T-helper 2 cell treated with Interferon-gamma antibody and Interleukin-4, amounts not matched to agents 5 μg/mL and 100 μg/mL, for 36 hours (primary cell): ENCODE measurements around the gene FTSJ3.
"Not testable (repeated sequence)": the region's sequence is repeated elsewhere in the genome, so short reads cannot be mapped to it uniquely, and the experiment has no call there.

ENCODE experiments used
- DNase-seq: peaks from one replicate; pipeline ENCODE4 v3.0.0; 2021; ENCODE audit warnings: low spot score
- H3K27ac Mint-ChIP-seq: one replicate; pipeline ENCODE4 v1.8.0; 2021; ENCODE audit warnings: mild to moderate bottlenecking, mixed read lengths
- H3K27me3 Mint-ChIP-seq: one replicate; pipeline ENCODE4 v1.8.0; 2021; ENCODE audit warnings: low read depth, mixed read lengths
- H3K36me3 Mint-ChIP-seq: one replicate; pipeline ENCODE4 v1.8.0; 2021; ENCODE audit warnings: low read depth, mixed read lengths
- H3K4me1 Mint-ChIP-seq: one replicate; pipeline ENCODE4 v1.8.0; 2021; ENCODE audit warnings: low read depth, mixed read lengths
- H3K4me3 Mint-ChIP-seq: one replicate; pipeline ENCODE4 v1.8.0; 2022; ENCODE audit warnings: mild to moderate bottlenecking, moderate library complexity, mixed read lengths
- H3K9me3 Mint-ChIP-seq: one replicate; pipeline ENCODE4 v1.8.0; 2021; ENCODE audit warnings: mixed read lengths

Gene FTSJ3

DNA sequence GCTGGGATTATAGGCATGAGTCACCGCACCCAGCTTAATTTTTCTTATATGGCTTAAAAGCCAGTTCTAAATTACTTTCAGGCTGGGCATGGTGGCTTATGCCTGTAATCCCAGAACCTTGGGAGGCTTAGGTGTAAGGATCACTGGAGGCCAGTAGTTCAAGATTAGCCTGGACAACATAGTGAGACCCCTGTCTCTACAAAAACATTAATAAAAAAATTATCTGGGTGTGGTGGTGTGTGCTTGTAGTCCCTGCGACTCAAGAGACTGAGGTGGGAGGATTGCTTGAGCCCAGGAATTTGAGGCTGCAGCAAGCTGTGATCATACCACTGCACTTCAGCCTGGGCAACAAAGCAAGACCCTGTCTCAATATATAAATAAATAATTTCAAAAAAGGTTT lies 25.8 kb upstream of the FTSJ3 start:
- H3K27me3 Mint-ChIP-seq = peaks cover 16% of the 10 kb centered on the region
- no peak overlapping the region for H3K4me3 Mint-ChIP-seq
- peaks cover under 1% of the 10 kb centered on the region for H3K9me3 Mint-ChIP-seq
- H3K27ac Mint-ChIP-seq = no peak overlapping the region
- H3K4me1 Mint-ChIP-seq = peaks cover 11% of the 10 kb centered on the region
- H3K36me3 Mint-ChIP-seq = peaks cover 3% of the 10 kb centered on the region
- DNase-seq = no peak

GRCh38 chr17:63850401-63850800 lies 22.9 kb upstream of the FTSJ3 start:
- H3K27me3 Mint-ChIP-seq = peaks cover 12% of the 10 kb centered on the region
- no peak overlapping the region for H3K4me3 Mint-ChIP-seq
- H3K9me3 Mint-ChIP-seq = peaks cover 7% of the 10 kb centered on the region
- DNase-seq = no peak
- H3K4me1 Mint-ChIP-seq = peaks cover 19% of the 10 kb centered on the region
- H3K27ac Mint-ChIP-seq = no peak overlapping the region
- peaks cover 8% of the 10 kb centered on the region for H3K36me3 Mint-ChIP-seq

GRCh38 chr17:63848834-63849689 lies 21.6 kb upstream of the FTSJ3 start:
- peak overlapping the region; percentile 78 for H3K4me3 Mint-ChIP-seq
- peaks cover 26% of the 10 kb centered on the region for H3K4me1 Mint-ChIP-seq
- H3K27ac Mint-ChIP-seq = peak overlapping the region; percentile 95
- H3K9me3 Mint-ChIP-seq = peaks cover 7% of the 10 kb centered on the region
- H3K36me3 Mint-ChIP-seq = peaks cover 8% of the 10 kb centered on the region
- DNase-seq = peak; percentile 95
- H3K27me3 Mint-ChIP-seq = peaks cover 12% of the 10 kb centered on the region

DNA sequence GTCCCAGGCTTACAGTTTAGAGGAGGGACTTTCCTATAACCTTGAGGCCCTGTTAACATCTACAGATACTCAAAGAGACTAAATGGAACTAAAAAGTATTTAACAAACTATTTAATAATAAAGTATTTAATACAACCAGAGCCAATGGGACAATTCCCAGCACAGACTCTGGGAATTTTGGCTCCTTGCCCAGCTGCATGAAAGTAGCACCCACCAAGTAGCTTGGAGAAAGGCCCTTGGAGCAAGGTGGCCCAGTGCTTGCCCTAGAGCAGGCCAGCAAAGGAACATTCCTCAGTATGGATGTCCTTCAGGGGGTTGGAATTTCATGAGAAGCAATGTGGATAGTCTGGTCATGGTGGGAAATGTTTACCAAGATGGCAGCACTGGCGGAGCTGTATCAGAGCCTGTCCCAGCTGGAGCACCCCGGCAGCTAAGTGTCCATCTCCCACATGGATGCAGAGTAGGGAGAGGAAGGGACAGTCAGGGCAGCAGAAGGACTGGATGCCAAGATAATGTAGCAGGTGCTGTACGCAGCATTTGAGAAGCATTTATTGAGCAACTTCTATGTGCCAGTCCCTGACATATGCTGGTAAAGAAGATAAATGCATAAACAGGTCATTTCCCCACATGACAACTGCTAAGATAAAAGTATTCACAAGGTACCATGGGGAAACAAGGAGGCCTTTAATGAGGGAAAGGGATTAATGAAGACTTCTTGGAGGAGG lies 20.2 kb upstream of the FTSJ3 start:
- no peak for DNase-seq
- Mint-ChIP-seq H3K27ac (peak overlapping the region; percentile 75), H3K4me3 (peak overlapping the region; percentile 54), H3K4me1 (peaks cover 33% of the 10 kb centered on the region), H3K9me3 (peaks cover 7% of the 10 kb centered on the region), H3K27me3 (peaks cover 12% of the 10 kb centered on the region), H3K36me3 (peaks cover 8% of the 10 kb centered on the region)

- H3K4me3 Mint-ChIP-seq = no peak overlapping the region
Measured at GRCh38 chr17:63845509-63845908, 18.0 kb upstream of the FTSJ3 start.

GRCh38 chr17:63843910-63844677 lies 16.6 kb upstream of the FTSJ3 start:
- no peaks in the 10 kb centered on the region for H3K27me3 Mint-ChIP-seq
- H3K4me1 Mint-ChIP-seq = peaks cover 43% of the 10 kb centered on the region
- H3K4me3 Mint-ChIP-seq = peak overlapping the region; percentile 87
- peaks cover 7% of the 10 kb centered on the region for H3K9me3 Mint-ChIP-seq
- H3K27ac Mint-ChIP-seq = peak overlapping the region; percentile 92
- DNase-seq = no peak
- peaks cover 15% of the 10 kb centered on the region for H3K36me3 Mint-ChIP-seq

More at GRCh38 chr17:63845509-63845908, 18.0 kb upstream of the FTSJ3 start:
- Mint-ChIP-seq H3K9me3 (peaks cover 7% of the 10 kb centered on the region), H3K27me3 (peaks cover 2% of the 10 kb centered on the region), H3K4me1 (peaks cover 41% of the 10 kb centered on the region), H3K27ac (no peak overlapping the region), H3K36me3 (peaks cover 12% of the 10 kb centered on the region)
- no peak for DNase-seq

DNA sequence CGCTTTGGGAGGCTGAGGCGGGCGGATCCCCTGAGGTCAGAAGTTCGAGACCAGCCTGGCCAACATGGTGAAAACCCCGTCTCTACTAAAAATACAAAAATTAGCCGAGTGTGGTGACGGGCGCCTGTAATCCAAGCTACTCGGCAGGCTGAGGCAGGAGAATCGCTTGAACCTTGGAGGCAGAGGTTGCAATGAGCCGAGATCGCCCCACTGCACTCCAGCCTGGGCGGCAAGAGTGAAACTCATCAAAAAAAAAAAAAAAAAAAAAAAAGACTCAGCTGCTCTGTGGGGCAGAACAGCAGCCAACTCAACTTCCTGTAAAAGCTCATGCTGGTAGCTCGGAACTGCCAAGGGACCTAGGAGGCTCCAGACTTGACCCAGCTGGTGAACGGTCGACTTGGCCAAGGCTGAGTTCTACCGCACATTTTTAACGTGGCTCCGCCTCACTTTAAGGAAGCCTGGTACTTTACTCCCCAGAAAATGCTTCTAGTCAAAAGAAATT lies 16.0 kb upstream of the FTSJ3 start:
- H3K36me3 Mint-ChIP-seq = peaks cover 13% of the 10 kb centered on the region
- H3K9me3 Mint-ChIP-seq, H3K27me3 Mint-ChIP-seq: not testable (repeated sequence)
- H3K27ac Mint-ChIP-seq = peak overlapping the region; percentile 92
- peak overlapping the region; percentile 87 for H3K4me3 Mint-ChIP-seq
- peaks cover 41% of the 10 kb centered on the region for H3K4me1 Mint-ChIP-seq
- DNase-seq = peak; percentile 19

DNA sequence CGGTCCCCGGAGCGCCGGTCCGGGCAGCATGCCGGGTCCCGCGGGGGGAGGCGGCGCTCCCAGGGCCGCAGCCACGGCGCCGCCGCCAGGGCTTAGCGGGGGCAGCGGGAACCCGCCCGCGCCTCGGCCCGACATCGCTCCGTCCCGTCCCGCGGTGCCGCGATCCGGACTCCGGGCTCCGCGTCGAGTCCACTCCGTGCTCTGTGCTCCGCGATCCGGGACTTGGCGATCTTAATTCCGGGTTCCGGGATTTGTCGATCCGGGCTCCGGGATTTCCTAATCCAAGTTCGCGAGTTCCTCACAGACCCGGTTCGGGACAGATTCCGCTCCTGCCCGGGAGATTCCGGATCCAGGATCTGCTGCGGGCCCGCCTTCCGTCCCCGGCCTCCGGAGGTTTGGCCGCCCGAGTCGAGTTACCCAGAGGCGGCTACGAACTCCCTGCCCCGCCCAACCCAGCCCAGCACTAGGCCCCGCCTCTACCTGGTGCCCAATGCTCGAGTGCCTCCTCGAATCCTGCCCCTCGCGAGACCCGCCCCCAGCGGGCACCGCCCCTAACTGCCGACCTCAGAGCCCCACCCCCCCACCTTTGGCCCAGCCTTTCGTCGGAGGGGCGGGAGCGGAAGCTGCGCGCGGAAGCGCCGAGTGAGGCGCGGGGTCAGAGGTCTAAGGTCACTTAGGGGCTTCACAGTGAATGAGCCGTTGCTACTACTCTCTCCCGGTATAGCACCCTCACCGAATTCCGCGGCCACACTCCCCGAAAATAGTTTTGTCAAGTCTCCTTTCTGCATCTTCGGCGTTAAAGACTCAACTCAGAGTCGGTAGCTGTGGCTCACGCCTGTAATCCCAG lies 15.3 kb upstream of the FTSJ3 start, which contains the start of gene SMARCD2:
Gene SMARCD2 (minus strand): TSS at position 146 of the 847 bp plus-strand sequence. CDS start 11 bp downstream, at position 135.
- H3K4me3 Mint-ChIP-seq = peak within 1 kb of the TSS; percentile 98
- no peaks in the 10 kb centered on the region for H3K27me3 Mint-ChIP-seq
- peaks cover under 1% of the 10 kb centered on the region for H3K9me3 Mint-ChIP-seq
- peak; percentile 96 for DNase-seq
- peak within 1 kb of the TSS; percentile 92 for H3K27ac Mint-ChIP-seq
- peaks cover 35% of the 10 kb centered on the region for H3K4me1 Mint-ChIP-seq
- H3K36me3 Mint-ChIP-seq = peaks cover 7% of the 10 kb centered on the region

DNA sequence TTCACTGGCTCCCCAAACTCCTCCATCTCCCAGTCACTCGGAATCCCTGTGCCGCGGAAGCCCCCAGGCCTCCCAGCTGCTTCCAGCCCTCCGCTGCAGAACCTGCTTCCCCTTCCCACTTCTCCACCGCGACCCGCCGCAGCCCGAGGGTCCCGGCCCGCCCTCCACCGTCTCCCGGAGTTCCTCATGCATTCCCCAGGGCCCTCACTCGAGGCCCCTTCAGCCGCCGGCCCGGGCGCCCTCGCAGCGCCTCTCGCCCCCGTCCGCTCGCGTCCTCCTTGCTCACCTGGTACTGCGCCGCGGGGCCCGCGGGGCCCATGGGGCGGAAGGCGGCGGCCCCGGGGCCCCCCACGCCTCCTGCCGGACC lies 14.7 kb upstream of the FTSJ3 start:
- no peak for DNase-seq
- Mint-ChIP-seq H3K36me3 (peaks cover 8% of the 10 kb centered on the region), H3K27ac (peak overlapping the region; percentile 91), H3K9me3 (no peaks in the 10 kb centered on the region), H3K4me1 (peaks cover 35% of the 10 kb centered on the region), H3K4me3 (peak overlapping the region; percentile 98), H3K27me3 (no peaks in the 10 kb centered on the region)

GRCh38 chr17:63841350-63842172 lies 14.1 kb upstream of the FTSJ3 start:
- Mint-ChIP-seq H3K9me3 (no peaks in the 10 kb centered on the region), H3K27ac (peak overlapping the region; percentile 91), H3K27me3 (no peaks in the 10 kb centered on the region), H3K4me3 (peak overlapping the region; percentile 98), H3K4me1 (peaks cover 35% of the 10 kb centered on the region), H3K36me3 (peaks cover 14% of the 10 kb centered on the region)
- DNase-seq = peak; percentile 13

GRCh38 chr17:63840591-63841349 lies 13.3 kb upstream of the FTSJ3 start:
- H3K4me3 Mint-ChIP-seq = peak overlapping the region; percentile 98

More at GRCh38 chr17:63840591-63841349, 13.3 kb upstream of the FTSJ3 start:
- Mint-ChIP-seq H3K36me3 (peaks cover 18% of the 10 kb centered on the region), H3K4me1 (peaks cover 34% of the 10 kb centered on the region), H3K27ac (peak overlapping the region; percentile 91), H3K27me3 (no peaks in the 10 kb centered on the region), H3K9me3 (no peaks in the 10 kb centered on the region)
- no peak for DNase-seq
